Smooth muscle cell (in vitro differentiated cells): ENCODE data around the gene CDH9. TPM values are rescaled to one million over a fixed set of nuclear protein-coding genes. Genes with fewer than 3 reads are reported as not detected.

Experiments used
- DNase-seq: peaks from one replicate; lab custom pipeline; 2025; ENCODE audit not compliant: unreplicated experiment; lab: John Stamatoyannopoulos, UW
- H2AFZ ChIP-seq: fragments of 200-600 bp; sonication (generic); 2 replicates; pipeline ENCODE4 v1.6.0; 2016; ENCODE audit warnings: antibody characterized with exemption, low read depth, mild to moderate bottlenecking
- H3F3A ChIP-seq: fragments of 200-600 bp; sonication (generic); 2 replicates; pipeline ENCODE4 v1.6.0; 2017; ENCODE audit warnings: antibody characterized with exemption, low read depth
- H3K27ac ChIP-seq: fragments of 200-600 bp; sonication (generic); 2 replicates; pipeline ENCODE4 v1.5.1; 2016; ENCODE audit warnings: low read depth, mild to moderate bottlenecking
- H3K27me3 ChIP-seq: fragments of 200-600 bp; sonication (generic); 2 replicates; pipeline ENCODE4 v1.6.1; 2016; ENCODE audit warnings: low read depth, mild to moderate bottlenecking
- H3K36me3 ChIP-seq: fragments of 200-600 bp; sonication (generic); 2 replicates; pipeline ENCODE4 v1.5.1; 2016; ENCODE audit warnings: low read depth
- H3K4me1 ChIP-seq: fragments of 200-600 bp; sonication (generic); 2 replicates; pipeline ENCODE4 v1.5.1; 2016; ENCODE audit warnings: low read depth
- H3K4me2 ChIP-seq: fragments of 200-600 bp; sonication (generic); 2 replicates; pipeline ENCODE4 v1.6.0; 2016; ENCODE audit warnings: mild to moderate bottlenecking
- H3K4me3 ChIP-seq: fragments of 200-600 bp; sonication (generic); 2 replicates; pipeline ENCODE4 v1.5.1; 2016; ENCODE audit warnings: mild to moderate bottlenecking
- H3K79me2 ChIP-seq: fragments of 200-600 bp; sonication (generic); 2 replicates; pipeline ENCODE4 v1.6.0; 2016; ENCODE audit warnings: low read depth, mild to moderate bottlenecking
- H3K9ac ChIP-seq: fragments of 200-600 bp; sonication (generic); 2 replicates; pipeline ENCODE4 v1.6.0; 2016; ENCODE audit warnings: low read depth
- H3K9me3 ChIP-seq: fragments of 200-600 bp; sonication (generic); replicated peaks from 2 replicates; pipeline ENCODE4 v1.5.1; 2016; ENCODE audit warnings: low read depth
- H4K20me1 ChIP-seq: fragments of 200-600 bp; sonication (generic); 2 replicates; pipeline ENCODE4 v1.6.0; 2016; ENCODE audit warnings: low read depth
- WGBS: methylation state at CpG from one replicate; pipeline ENCODE4 v1.1.7; 2016; ENCODE audit warnings: low lambda C conversion rate; 5-methylcytosine and 5-hydroxymethylcytosine counted together
- polyA plus RNA-seq: library from polyadenylated mRNA; unstranded; fragments of >200 nt; fragmentation: Nextera tagmentation; extraction: Ambion mirVana; gene quantifications from 2 replicates; pipeline ENCODE4 v1.2.1, GENCODE V29; 2016
- total RNA-seq: library from RNA; depleted of rRNA; stranded (reverse); fragments of >200 nt; gene quantifications from 2 replicates; pipeline ENCODE4 v1.2.3, GENCODE V29; 2014
- TF ChIP-seq, protein P1 (sequence below): fragments of 200-600 bp; sonication (generic); IDR thresholded peaks from 2 replicates; pipeline ENCODE4 v1.5.1; 2017; ENCODE audit warnings: borderline replicate concordance, mild to moderate bottlenecking, antibody characterized with exemption; ENCODE audit not compliant: insufficient read depth, poor library complexity, severe bottlenecking

Gene CDH9
- total and polyA plus RNA-seq, 2 experiments from 2014 or later, result not detected

DNA sequence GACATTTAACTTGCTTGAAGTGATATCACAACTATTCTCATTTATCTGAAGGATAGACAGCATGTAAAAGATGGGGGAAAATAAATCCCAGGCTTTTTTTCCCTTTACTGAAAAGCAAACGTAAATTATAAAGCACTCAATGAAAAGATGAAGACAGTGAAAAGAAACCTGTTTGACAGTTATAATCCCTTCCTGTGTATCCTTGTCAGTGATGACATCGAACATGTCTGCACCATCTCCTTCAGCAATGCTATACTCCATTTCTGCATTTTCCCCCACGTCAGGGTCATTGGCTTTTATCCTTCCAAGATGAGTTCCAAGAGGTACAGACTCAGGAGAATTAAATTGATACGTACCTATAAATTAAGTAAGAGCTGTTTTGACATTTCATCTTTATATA lies 134.9 kb downstream of the CDH9 start:
- Histone ChIP-seq H3K27ac (no peak overlapping the region), H3K9ac (no peak overlapping the region), H3K4me3 (no peak overlapping the region), H3K27me3 (no peaks in the 10 kb centered on the region), H3K79me2 (no peaks in the 10 kb centered on the region), H3K4me1 (no peaks in the 10 kb centered on the region), H3K4me2 (no peak overlapping the region), H3K9me3 (no peaks in the 10 kb centered on the region), H3K36me3 (no peaks in the 10 kb centered on the region), H2AFZ (no peak overlapping the region), H4K20me1 (no peaks in the 10 kb centered on the region), H3F3A (no peaks in the 10 kb centered on the region)
- WGBS, result 82% methylated on average over 4 of the region's 4 CpGs
- TF ChIP-seq, protein P1, sequence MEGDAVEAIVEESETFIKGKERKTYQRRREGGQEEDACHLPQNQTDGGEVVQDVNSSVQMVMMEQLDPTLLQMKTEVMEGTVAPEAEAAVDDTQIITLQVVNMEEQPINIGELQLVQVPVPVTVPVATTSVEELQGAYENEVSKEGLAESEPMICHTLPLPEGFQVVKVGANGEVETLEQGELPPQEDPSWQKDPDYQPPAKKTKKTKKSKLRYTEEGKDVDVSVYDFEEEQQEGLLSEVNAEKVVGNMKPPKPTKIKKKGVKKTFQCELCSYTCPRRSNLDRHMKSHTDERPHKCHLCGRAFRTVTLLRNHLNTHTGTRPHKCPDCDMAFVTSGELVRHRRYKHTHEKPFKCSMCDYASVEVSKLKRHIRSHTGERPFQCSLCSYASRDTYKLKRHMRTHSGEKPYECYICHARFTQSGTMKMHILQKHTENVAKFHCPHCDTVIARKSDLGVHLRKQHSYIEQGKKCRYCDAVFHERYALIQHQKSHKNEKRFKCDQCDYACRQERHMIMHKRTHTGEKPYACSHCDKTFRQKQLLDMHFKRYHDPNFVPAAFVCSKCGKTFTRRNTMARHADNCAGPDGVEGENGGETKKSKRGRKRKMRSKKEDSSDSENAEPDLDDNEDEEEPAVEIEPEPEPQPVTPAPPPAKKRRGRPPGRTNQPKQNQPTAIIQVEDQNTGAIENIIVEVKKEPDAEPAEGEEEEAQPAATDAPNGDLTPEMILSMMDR, result no peak
- DNase-seq, result no peak

DNA sequence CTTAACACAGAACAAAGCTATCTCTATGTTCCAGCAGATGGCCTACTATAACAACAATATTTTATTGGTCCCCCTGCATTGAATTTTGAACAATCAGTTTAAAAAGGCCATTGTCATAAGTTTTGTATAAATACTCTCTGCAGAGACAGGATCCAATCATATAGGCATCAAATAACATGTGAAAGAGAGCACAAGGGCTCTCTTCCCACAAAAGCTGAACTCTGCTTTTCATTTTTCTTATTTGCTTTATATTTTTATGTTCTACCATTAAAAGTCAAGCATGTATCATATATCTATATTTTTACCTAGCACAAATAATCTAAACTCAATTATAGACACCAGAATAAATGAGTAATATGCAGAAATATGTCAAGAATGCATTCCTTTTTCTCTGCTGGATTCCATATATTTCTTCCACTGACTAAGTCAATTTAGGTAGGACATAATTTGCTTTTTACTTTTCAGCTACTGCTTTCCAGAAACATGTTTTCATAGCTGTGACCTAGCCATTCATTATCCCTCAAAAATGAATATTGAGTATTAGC lies 143.6 kb downstream of the CDH9 start:
- Histone ChIP-seq H3K9me3 (no peaks in the 10 kb centered on the region), H3K4me3 (no peak overlapping the region), H3K4me1 (no peaks in the 10 kb centered on the region), H3F3A (no peaks in the 10 kb centered on the region), H3K79me2 (no peaks in the 10 kb centered on the region), H3K27ac (no peak overlapping the region), H2AFZ (no peak overlapping the region), H4K20me1 (no peaks in the 10 kb centered on the region), H3K27me3 (no peaks in the 10 kb centered on the region), H3K9ac (no peak overlapping the region), H3K4me2 (no peak overlapping the region), H3K36me3 (no peaks in the 10 kb centered on the region)
- TF ChIP-seq, protein P1, result no peak
- DNase-seq, result no peak

DNA sequence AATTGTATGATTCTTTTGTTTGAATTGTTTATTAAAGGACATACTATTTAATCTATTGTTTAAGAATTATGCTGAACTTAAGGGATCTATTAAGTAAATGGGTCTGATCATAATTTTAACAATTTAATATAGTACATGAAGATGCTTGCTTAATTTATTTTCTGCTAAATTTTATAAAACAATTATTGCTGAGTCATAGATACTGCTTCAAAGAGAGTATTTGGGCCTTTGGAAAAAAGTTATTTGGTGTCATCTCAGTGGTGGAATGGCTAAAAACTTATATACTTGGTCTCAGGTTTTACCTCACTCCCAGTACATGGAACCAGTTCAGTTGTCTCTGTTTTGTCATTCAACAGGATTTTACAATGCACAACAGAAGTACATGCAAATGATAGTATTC lies 145.3 kb downstream of the CDH9 start:
- DNase-seq, result no peak
- Histone ChIP-seq H3K27ac (no peak overlapping the region), H4K20me1 (no peaks in the 10 kb centered on the region), H3F3A (no peaks in the 10 kb centered on the region), H3K36me3 (no peaks in the 10 kb centered on the region), H3K27me3 (no peaks in the 10 kb centered on the region), H3K79me2 (no peaks in the 10 kb centered on the region), H3K4me1 (no peaks in the 10 kb centered on the region), H3K4me3 (no peak overlapping the region), H3K9me3 (no peaks in the 10 kb centered on the region), H2AFZ (no peak overlapping the region), H3K4me2 (no peak overlapping the region), H3K9ac (no peak overlapping the region)
- TF ChIP-seq, protein P1, result no peak

DNA sequence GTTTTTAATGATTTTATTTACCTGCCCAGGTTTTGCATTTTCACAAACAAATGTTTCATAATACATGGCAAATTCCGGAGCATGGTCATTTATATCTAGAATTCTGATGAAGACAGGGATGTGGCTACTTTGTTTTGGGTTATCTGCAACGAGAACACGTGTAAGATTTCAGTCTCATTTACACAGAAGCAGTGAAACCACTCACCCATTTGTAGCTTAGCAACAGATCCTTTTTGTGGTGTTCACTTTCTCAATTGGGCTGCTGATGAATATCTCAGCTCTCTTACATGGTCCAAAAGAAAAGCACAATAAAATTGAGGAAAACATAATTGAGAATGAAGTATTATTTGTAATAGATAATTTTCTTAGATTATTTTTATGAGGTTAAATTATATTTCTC lies 148.6 kb downstream of the CDH9 start:
- Histone ChIP-seq H3K27me3 (no peaks in the 10 kb centered on the region), H4K20me1 (no peaks in the 10 kb centered on the region), H3K4me3 (no peak overlapping the region), H2AFZ (no peak overlapping the region), H3K9ac (no peak overlapping the region), H3K27ac (no peak overlapping the region), H3K79me2 (no peaks in the 10 kb centered on the region), H3F3A (no peaks in the 10 kb centered on the region), H3K4me1 (no peaks in the 10 kb centered on the region), H3K36me3 (no peaks in the 10 kb centered on the region), H3K9me3 (no peaks in the 10 kb centered on the region), H3K4me2 (no peak overlapping the region)
- 71% methylated on average over 3 of the region's 3 CpGs for WGBS
- TF ChIP-seq, protein P1, result no peak
- DNase-seq, result no peak
